GM10248 (cell line): ENCODE data around the gene SLC35B2.

Source experiments
- CTCF ChIA-PET: fragments of 300-600 bp; sonication (Branson Sonifier 250); formaldehyde crosslinking; extraction: SDS; loops from one replicate; lab custom pipeline; 2021; ENCODE audit warnings: antibody characterized with exemption; lab: Yijun Ruan, JAX
- POLR2A ChIA-PET: fragments of 350-650 bp; sonication (Branson Sonifier 250); formaldehyde crosslinking; extraction: SDS; loops from one replicate; lab custom pipeline; 2020; ENCODE audit warnings: antibody characterized with exemption; lab: Yijun Ruan, JAX
- DNase-seq: peaks from one replicate; pipeline ENCODE4 v3.0.0; 2012; ENCODE audit errors: extremely low spot score
- TF ChIP-seq, protein P1 (sequence below): IDR thresholded peaks from 2 replicates; pipeline ENCODE4 v1.5.1; 2012; ENCODE audit warnings: mild to moderate bottlenecking, low read depth; ENCODE audit errors: extremely low read depth, missing control alignments, control extremely low read depth

Gene SLC35B2

DNA sequence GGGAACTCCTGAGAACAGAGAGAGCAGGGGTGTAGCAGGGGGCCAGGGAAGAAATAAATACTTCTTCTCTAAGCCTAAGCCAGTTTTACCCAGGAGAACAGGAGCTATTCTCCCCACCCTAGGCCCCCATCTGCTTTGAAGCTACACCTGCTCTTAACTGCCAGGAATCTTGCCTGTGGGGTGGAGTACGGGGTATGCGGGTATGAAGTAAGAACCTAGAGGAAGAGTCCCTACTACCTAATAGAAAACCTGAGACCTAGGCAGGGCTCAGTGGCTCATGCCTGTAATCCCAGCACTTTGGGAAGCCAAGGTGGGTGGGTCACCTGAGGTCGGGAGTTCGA, 32.4 kb downstream of the SLC35B2 start:
- ChIA-PET POLR2A (interaction anchor here (1.4 to 3.3 kb wide), 2 partner anchors 22 to 26 kb away, joined by 4 to 21 read pairs; partner anchors contain the start of gene HSP90AB1), CTCF (interaction anchor here (0.6 to 6.8 kb wide), 16 partner anchors 9 to 456 kb away, joined by 3 to 116 read pairs (median 4); partner anchors contain the start of gene HSP90AB1)
- TF ChIP-seq, protein P1, sequence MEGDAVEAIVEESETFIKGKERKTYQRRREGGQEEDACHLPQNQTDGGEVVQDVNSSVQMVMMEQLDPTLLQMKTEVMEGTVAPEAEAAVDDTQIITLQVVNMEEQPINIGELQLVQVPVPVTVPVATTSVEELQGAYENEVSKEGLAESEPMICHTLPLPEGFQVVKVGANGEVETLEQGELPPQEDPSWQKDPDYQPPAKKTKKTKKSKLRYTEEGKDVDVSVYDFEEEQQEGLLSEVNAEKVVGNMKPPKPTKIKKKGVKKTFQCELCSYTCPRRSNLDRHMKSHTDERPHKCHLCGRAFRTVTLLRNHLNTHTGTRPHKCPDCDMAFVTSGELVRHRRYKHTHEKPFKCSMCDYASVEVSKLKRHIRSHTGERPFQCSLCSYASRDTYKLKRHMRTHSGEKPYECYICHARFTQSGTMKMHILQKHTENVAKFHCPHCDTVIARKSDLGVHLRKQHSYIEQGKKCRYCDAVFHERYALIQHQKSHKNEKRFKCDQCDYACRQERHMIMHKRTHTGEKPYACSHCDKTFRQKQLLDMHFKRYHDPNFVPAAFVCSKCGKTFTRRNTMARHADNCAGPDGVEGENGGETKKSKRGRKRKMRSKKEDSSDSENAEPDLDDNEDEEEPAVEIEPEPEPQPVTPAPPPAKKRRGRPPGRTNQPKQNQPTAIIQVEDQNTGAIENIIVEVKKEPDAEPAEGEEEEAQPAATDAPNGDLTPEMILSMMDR, result no peak
- DNase-seq, result no peak

DNA sequence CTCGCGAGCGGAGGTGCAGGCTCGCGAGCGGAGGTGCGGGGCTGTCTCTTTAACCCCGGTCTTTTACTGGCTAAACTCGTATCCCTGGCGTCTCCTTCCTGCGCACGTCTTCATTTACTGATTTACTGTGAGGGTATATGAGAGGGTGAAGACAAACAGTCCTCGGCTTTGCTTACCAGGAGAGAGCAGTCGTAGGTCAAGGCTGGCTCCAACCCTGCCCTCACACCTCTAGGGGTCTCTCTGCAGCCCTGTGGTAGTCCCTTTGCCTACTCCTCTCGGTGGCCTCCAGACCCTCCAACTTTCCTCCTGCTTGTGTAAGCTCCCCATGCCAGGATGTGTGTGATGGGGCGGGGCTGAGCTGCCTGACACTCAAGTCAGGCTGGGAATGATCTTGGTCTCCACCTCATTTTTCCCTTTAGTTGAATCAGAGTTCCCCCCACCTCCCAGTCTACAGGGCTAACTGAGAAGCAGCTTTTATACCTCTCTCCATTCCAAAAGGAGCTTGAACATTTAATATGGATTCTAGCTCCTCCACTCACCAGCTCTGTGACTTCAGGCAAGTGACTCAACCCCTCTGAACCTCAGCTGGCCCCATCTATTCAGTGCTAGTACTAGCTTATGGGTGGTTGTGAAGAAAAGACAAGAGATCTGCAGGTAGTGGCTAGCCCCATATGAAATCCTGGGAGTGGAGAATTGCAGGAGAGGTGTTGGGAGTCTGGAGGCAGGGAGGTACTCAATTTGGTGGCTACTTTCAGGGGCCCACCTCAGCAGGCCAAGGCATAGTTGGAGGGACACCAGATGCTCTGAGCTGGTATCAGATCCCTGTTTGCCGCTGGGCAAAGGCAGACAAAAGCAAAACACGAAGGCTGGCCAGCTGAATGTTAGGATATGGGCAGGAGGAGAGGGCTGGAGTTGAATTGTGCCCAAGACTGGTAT, 33.0 kb downstream of the SLC35B2 start:
- ChIA-PET CTCF (interaction anchor here (0.6 to 6.8 kb wide), 18 partner anchors 9 to 455 kb away, joined by 3 to 116 read pairs (median 4); partner anchors contain the start of gene HSP90AB1), POLR2A (interaction anchor here (1.0 to 3.3 kb wide), 5 partner anchors 13 to 33 kb away, joined by 3 to 21 read pairs (median 6); partner anchors contain the start of genes HSP90AB1 and SLC35B2)
- TF ChIP-seq, protein P1, result no peak
- peak; percentile 6 for DNase-seq

DNA sequence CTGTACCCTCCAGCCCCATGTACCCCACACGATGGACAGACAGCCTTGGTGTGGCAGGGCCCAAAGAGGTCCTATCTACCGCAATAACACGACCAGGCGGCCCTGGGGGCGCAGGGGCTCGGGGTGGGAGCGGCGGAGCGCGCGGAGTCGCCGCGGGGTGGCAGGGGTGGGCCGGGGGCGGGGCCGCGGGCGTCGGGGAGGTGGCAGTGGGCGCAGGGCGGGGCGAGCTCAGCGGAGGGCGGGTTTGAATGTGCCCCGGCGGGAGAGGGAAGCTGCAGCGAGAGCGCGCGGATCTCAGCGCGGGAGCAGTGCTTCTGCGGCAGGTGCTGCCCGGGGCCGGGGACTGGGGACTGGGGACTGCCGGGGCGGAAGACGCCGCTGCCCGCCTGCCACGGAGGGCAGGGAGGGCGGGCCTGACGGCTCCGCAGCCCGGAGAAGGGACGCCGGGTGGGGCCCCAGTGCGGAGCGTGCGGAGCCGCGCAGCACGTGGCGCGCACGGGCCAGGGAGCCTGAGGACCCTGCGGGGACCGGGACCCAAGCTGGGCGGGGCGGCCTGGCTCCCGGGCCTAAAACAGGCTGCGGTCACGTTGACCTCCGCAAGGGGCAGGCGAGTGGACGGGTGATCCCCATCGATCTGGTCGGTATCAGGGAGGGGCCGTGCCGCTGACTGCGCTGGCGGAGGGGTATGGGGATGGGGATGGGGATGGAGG, 33.9 kb downstream of the SLC35B2 start, which contains the start of gene SLC29A1:
Gene SLC29A1, plus strand, starts transcription at position 277 of the 710 bp plus-strand sequence. CDS start 3,719 bp downstream, outside the sequence.
- TF ChIP-seq, protein P1, result no peak
- CTCF ChIA-PET, result interaction anchor here (1.0 to 6.8 kb wide), 13 partner anchors 10 to 145 kb away, joined by 3 to 116 read pairs (median 9); partner anchors contain the start of gene HSP90AB1
- DNase-seq, result peak; percentile 92
- POLR2A ChIA-PET, result interaction anchor here (0.6 to 3.3 kb wide), 7 partner anchors 14 to 164 kb away, joined by 3 to 21 read pairs (median 4); partner anchors contain the start of genes CDC5L, HSP90AB1 and SLC35B2

DNA sequence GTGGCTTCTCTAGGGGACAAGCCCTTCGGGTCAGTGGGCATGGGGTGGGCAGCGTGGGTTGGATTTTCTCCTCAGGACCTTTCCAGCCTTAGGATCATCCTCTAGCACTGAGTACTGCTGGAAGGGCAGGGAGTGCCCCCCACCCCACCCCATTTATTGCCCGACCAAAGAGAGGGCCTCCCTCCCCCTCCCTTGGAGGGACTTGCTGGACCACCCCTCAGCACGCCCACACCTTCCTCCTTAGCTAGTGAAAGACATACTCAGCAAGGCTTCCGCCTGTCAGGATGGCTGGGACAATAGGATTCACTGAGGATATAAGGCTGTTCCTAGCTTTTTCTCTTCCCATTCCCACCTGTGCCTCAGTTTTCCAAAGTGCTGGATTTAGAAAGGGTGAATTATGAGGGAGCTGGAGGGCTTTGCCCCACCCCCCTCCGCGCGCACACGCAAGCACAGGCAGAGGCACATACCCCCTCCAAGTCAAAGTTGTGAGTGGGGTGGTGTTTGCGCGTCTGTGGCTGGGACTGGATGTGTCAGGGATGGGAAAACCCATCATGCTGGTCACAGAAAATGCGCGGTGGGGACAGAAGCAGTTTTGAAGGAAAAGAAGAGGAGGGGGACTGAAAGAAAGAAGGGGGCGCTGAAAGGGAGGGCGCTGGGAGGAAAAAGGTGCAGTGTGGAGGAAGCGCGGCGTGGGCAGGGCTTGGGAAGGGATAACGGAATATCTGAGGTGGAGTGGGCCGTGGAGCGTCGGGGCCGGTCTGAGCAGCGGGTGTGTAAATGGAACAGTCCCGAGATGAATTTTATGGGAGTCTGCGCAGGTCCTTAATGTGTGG, 34.6 kb downstream of the SLC35B2 start:
- ChIA-PET CTCF (interaction anchor here (0.8 to 6.8 kb wide), 15 partner anchors 10 to 126 kb away, joined by 3 to 116 read pairs (median 5); partner anchors contain the start of gene HSP90AB1), POLR2A (interaction anchor here (0.6 to 3.3 kb wide), 5 partner anchors 15 to 165 kb away, joined by 3 to 21 read pairs (median 6); partner anchors contain the start of genes CDC5L, HSP90AB1 and SLC35B2)
- DNase-seq, result no peak
- TF ChIP-seq, protein P1, result no peak

DNA sequence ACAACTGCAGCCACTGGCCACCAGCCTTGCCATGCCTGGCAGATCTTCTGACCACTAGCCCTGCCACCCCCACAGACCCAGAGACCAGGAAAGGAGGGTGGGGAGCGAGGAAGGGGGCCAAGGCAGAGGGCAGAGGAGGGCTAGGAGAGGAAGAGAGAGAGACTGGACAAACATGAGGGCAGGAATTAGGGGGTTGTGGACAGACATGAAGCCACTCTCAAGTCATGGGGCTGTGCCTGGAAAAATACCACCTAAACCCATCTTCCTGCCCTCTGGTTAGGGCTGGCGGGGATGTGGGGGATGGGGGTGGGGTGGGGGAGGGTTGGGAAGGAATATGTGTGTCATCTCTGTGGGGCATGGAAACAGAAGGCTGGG, 35.4 kb downstream of the SLC35B2 start:
- TF ChIP-seq, protein P1, result no peak
- POLR2A ChIA-PET, result interaction anchor here (0.6 to 1.8 kb wide), 3 partner anchors 12 to 577 kb away, joined by 3 to 6 read pairs (median 6); partner anchors contain the start of genes RSPH9 and SLC35B2
- DNase-seq, result no peak
- CTCF ChIA-PET, result interaction anchor here (0.8 to 6.8 kb wide), 17 partner anchors 8 to 125 kb away, joined by 3 to 116 read pairs (median 5); partner anchors contain the start of gene HSP90AB1
